GM18520 (cell line): Measurements from ENCODE around the gene AKAP7.
"Not testable (repeated sequence)": the region's sequence is repeated elsewhere in the genome, so short reads cannot be mapped to it uniquely, and the experiment has no call there.

ENCODE experiments used
- ATAC-seq: cut with Tn5 transposase; IDR thresholded peaks from one replicate; pipeline ENCODE4 v1.9.1; 2021; ENCODE audit not compliant: unreplicated experiment

AKAP7 gene

DNA sequence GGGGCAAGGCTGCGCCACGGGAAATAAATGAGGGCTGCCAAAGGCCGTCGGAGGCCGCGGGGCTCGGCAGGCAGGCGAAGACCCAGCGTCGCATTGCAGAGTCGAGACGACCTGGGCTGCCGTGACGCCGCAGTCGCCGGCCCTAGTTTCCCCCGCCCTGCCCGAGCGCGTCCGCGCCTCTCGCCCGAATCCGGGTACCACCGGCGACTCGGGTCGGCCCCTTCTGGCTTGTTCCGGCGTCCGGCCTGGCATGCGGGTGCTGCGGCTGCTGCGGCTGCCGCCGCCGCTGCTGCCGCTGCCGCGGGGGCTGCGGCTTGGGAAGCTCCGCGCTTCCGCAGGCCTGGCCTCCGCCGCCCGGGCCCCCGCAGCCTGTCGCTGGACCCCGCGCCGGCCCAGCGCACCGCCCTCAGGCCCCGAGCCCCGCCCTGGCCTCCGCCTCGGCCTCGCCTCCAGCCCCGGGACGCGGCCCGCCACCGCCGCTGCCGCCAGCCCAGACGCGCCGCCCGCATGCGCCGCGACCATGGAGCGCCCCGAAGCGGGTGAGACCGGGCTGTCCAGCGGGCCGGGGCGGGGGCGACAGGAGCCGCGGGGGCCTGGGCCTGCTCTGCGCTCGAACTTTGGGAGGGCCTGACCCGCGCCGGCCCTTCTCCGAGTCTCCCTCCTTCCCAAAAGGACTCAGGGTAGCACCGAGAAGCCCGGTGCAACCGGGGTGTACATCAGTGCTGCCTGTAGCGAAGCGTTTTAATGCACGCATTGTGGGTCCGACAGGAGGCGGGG lies at the start of gene AKAP7:
TSS of gene AKAP7 (plus strand) at position 224 of the 777 bp plus-strand sequence. CDS start at position 521, 297 bp downstream.
- ATAC-seq: peak; percentile 61

GRCh38 chr6:131090339-131090738 lies 44.9 kb upstream of the AKAP7 start:
- ATAC-seq: not testable (repeated sequence)

DNA sequence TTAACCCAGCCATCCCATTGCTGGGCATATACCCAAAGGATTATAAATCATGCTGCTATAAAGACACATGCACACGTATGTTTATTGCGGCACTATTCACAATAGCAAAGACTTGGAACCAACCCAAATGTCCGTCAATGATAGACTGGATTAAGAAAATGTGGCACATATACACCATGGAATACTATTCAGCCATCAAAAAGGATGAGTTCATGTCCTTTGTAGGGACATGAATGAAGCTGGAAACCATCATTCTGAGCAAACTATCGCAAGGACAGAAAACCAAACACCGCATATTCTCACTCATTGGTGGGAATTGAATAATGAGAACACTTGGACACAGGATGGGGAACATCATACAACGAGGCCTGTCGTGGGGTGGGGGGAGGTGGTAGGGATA lies 43.3 kb upstream of the AKAP7 start:
- not testable (repeated sequence) for ATAC-seq

DNA sequence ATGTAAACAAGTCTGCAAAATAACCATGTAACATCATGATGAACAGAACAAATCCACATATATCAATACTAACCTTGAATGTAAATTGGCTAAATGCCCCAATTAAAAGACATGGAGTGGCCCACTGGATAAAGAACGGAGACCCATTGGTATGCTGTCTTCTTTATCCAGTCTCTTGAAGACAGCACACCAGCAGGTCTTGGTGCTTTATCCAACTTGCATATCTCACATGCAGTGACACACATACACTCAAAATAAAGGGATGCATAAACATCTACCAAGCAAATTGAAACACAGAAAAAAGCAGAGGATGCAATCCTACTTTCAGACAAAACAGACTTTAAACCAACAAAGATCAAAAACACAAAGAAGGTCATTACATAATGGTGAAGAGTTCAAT lies 41.9 kb upstream of the AKAP7 start:
- ATAC-seq: no peak

DNA sequence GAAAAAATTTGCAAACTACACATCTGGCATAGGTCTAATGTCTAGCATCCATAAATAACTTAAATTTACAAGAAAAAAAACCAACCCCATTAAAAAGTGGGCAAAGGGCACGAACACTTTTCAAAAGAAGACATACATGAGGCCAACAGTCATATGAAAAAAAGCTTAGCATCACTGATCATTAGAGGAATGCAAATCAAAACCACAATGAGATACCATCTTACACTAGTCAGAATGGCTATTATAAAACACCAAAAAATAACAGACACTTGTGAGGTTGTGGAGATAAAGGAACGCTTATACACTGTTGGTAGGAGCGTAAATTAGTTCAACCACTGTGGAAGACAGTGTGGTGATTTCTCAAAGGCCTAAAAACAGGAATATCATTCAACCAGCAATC lies 38.5 kb upstream of the AKAP7 start:
- no peak for ATAC-seq

- no peak for ATAC-seq
These were observed 33.2 kb upstream of the AKAP7 start for GRCh38 chr6:131101911-131102680.

- ATAC-seq: no peak
These were observed 32.0 kb upstream of the AKAP7 start for GRCh38 chr6:131103296-131103695.

GRCh38 chr6:131103901-131104300 lies 31.4 kb upstream of the AKAP7 start:
- no peak for ATAC-seq

- no peak for ATAC-seq
These were observed 28.1 kb upstream of the AKAP7 start for GRCh38 chr6:131107151-131107550.

GRCh38 chr6:131112249-131112648 lies 23.0 kb upstream of the AKAP7 start:
- ATAC-seq: no peak

DNA sequence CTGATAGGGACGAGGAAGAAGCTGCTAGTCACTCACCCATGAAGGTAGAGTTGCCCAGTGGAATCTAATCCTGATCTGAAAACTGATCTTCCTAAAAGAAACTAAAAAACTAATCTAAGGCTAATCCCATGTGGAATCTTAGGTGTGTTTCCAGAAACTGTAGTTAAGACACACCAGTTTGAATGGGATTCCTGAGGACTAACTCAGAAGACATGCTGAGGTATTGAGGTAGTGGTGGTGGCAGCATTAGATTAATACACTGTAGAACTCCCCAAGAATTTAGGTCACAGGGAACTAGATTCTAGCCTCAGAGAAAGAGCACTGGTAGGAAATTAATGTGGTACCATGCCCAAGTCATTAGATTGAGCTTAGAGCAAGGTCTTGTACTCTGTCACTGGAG lies 19.6 kb upstream of the AKAP7 start:
- no peak for ATAC-seq

GRCh38 chr6:131116321-131116720 lies 18.9 kb upstream of the AKAP7 start:
- ATAC-seq: no peak

- no peak for ATAC-seq
These were observed 18.4 kb upstream of the AKAP7 start for GRCh38 chr6:131116755-131117360.

DNA sequence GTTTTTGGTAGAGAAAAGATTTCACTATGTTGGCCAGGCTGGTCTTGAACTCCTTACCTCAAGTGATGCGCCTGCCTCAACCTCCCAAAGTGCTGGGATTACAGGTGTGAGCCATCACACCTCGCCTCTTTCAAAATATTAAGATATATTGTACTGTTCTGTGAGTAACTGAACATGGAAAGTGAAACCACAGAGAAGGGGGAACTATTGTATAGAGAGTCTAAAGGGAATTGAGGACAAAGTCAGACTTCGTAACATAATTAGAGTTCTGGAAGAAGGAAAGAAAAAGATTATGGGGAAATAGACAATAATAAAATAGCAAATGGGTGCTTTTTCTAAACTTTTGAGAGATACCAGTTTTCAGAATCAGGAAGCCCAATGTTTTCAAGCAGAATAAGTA lies 17.4 kb upstream of the AKAP7 start:
- no peak for ATAC-seq

DNA sequence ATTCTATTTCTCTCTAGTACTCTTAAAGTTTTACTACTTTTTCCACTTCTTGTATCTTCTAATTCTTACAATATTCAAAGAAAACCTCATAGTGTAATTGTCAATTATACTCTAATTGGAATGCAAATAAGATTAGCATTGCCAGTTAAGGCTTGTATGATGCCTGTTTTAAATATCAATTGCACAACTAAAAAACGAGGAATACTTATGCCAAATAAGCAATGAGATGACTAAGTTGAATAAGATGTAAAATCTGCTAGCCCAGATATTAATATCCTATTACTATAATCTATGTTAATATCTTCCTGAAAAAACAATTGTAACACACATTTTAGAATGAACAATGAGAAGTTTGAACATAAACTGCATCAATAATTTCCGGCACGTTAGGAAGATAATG lies 13.3 kb upstream of the AKAP7 start:
- no peak for ATAC-seq

DNA sequence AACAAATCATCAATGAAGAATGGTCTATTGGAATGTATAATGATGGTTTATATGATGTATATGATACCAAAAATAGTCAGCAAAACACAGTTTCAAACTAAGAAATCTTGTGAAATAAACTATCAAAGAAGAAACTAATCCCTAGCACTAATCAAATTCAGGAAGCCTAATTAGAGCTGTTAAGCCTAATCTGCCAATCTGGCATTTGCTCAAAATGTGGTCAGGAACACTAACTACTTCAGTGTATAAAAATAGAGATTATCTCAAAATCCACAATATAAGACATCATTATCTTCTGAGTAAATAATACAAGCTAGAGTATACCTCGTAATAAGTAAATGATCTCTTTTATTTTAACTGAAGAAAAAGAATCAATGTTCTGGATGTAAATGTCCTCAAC lies 12.8 kb upstream of the AKAP7 start:
- no peak for ATAC-seq

GRCh38 chr6:131124336-131125071 lies 10.8 kb upstream of the AKAP7 start:
- no peak for ATAC-seq

DNA sequence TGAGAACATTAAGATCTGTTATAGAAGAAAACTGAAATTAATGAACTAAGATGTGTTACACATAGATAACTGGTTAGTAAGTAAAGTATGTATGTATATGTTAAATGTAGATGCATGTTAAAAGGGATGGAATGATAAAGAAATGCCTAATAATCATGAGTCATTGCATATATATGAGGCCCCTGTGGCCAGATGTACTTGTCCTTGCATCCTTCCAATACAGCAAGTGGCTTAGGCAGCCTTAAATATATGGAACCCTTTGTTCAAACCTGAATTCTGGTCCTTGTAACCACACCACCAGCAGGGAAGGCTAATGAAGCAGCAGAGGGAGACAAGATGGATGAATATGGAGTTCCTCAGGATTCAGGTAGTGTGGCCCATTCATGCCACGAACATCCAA lies 9.8 kb upstream of the AKAP7 start:
- ATAC-seq: no peak

DNA sequence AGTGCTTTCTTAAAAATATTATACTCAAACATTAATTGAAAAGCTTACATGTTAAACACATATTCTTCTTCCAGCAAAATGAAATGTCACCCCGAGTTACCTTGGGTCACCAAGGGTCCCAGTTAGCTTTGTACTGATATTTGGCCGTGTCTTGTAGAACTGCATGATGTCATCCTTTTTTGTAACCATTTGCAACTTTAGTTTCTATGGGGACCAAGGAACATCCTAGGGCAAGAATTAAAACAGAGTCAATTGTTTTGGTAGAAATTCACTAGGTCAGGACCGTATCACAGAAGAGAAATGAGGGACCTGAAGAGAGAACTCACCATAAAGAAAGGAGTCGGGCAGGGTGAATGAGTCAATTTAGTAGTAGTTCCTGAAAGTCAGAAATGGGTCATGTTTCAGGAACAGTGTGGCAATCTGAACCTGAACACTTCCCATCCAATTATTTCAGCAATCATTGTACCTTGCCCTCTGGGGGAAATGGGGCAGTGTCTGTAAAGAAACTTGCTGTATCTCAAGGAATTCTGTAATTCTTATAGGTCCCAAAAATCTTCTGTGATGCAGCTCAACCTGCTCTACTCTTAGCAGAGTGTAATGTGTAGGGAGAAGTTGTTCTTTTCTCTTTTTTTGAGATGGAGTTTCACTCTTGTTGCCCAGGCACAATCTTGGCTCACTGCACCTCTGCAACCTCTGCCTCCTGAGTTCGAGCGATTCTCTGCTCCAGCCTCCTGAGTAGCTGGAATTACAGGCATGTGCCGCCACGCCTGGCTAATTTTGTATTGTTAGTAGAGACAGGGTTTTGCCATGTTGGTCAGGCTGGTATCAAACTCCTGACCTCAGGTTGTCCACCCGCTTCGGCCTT lies 5.3 kb upstream of the AKAP7 start:
- ATAC-seq: no peak

DNA sequence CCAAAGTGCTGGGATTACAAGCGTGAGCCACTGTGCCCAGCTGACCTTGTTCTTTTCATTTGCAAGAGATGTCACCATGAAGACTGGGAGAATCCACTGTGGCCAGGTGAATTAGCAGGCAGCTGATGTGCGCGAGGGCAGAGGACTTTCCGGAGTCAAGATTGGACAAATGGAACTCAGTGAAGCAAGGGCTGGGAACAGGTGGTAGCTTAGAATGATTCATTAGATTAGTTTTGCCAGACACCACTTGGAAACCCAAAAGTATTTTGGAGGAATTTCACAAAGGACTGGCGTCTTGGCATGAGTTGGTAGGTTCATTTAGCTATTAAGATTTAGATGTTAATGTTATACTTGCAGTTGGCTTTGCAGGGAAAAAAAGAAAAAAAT lies 4.7 kb upstream of the AKAP7 start:
- no peak for ATAC-seq
